Mononuclear cell (primary cell): Measurements from ENCODE around the gene RHOBTB1. TPM values are rescaled to one million over a fixed set of nuclear protein-coding genes. Genes with fewer than 3 reads are reported as not detected.

Source experiments
- H3K27me3 ChIP-seq: 2 replicates; pipeline ENCODE4 v1.6.0; 2011; ENCODE audit warnings: low read length, control low read depth; ENCODE audit not compliant: insufficient read depth
- H3K4me1 ChIP-seq: 2 replicates; pipeline ENCODE4 v1.5.1; 2011; ENCODE audit warnings: mild to moderate bottlenecking, low read length, control low read depth; ENCODE audit not compliant: insufficient read depth
- H3K4me3 ChIP-seq: 2 replicates; pipeline ENCODE4 v1.5.1; 2011; ENCODE audit warnings: mild to moderate bottlenecking, low read length, moderate library complexity
- H3K9me3 ChIP-seq: 2 replicates; pipeline ENCODE4 v1.5.1; 2011; ENCODE audit warnings: low read depth, mild to moderate bottlenecking, control low read depth, low read length
- total RNA-seq: library from RNA; depleted of rRNA; stranded (reverse); fragments of >200 nt; gene quantifications from one replicate; pipeline ENCODE4 v1.2.3, GENCODE V29; 2012

RHOBTB1 gene
- total RNA-seq, 1 donor = 4.1 TPM

DNA sequence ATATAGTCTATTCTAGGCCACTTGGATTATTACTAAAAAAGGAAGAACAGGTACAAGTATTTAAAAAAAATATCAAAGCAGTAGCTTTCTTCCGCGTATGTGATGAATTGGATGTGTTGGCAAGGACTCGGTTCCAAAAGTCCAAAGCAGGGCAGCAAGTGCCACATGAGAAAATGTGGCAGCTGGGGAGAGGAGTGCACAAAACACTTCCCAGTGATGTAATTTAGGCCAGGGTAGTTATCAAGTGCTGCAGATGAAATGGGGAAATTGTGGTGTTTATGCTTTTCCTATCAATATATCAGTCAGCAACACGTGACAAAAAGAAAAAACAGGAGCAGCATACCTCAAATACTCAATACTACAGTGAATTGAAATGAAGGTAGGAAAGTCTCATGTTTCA, 7.0 kb downstream of the RHOBTB1 start:
- Histone ChIP-seq H3K9me3 (no peaks in the 10 kb centered on the region), H3K4me3 (no peak overlapping the region), H3K27me3 (no peaks in the 10 kb centered on the region), H3K4me1 (no peaks in the 10 kb centered on the region)

DNA sequence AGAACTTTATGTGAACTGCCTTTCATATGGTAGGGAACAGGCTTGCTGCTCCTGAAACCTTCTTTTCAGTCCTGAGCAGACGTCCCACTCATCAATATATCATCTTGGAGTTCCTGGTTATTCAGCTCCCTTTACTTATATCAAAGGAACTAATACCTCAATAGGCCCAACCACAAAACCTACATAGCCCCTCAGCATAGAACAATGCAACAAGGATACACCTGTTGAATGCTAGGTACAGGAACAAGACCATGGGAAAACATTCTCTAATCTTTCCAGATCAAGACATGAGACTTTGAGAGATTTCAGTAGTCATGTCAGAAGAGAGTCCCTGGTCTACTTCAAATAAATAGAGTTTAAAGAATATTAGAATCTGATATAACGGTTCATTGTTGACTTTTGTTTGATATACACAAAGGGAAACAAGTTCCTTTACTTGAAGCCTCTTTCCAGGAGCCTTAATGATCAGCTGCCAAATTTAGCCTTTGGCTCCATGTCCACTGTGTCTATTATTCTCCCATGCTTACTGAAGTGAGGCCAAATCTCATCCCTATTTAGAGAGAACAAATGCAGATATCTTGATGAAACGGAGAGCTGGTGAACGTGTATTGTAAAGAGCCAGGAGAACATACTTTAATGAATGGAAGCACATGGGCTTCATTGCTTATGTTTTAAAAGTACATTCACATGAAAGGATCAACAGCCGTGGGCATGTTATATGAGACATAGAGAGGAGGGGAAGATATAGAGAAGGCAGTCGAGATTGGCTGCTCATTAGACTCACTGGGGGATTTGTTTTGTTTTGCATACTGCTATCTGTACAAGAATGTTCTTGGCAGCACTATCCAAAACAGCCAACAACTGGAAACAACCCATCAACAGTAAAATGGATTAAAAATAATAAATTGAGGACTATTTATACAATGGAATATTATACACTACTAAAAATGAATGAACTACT, 9.5 kb downstream of the RHOBTB1 start:
- Histone ChIP-seq H3K9me3 (no peaks in the 10 kb centered on the region), H3K4me3 (no peak overlapping the region), H3K4me1 (no peaks in the 10 kb centered on the region), H3K27me3 (no peaks in the 10 kb centered on the region)

DNA sequence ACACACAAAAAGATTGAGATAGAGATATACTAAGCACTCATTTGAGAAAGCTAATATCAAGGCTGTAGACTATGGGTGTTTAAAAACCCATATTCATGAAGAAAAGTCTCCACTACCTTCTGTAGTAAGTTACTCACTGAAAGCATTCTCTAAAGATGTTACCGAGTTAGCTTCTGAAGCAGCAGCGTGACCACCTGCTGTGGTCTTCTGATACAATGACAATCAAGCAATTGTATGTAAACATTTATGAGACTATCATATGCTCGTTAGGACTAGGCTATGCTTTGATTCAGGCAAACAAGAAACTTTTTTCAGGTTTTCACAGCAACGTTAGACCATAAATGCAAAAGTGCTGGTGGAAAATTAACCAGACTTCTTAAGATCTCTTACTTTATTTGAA, 11.2 kb downstream of the RHOBTB1 start:
- no peaks in the 10 kb centered on the region for H3K9me3 ChIP-seq
- no peak overlapping the region for H3K4me3 ChIP-seq
- no peaks in the 10 kb centered on the region for H3K27me3 ChIP-seq
- no peaks in the 10 kb centered on the region for H3K4me1 ChIP-seq

DNA sequence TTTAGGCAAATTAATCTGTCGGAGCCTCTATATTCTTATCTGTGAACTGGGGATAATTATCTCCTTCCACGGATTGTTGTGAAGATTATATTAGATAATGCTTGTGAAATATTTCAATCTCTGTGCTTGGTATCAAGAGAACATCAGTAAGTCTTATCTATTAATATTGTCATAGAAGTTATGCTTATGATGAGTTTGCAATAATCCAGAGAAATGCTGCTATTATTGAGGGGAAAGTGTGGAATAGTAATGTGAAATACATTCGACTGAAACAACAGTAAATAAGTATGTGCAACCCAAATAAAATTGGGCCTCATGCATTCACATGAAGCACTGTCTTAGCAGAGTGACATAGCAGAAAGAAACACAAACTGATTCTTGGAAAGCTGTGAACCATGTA, 13.7 kb downstream of the RHOBTB1 start:
- Histone ChIP-seq H3K4me1 (no peaks in the 10 kb centered on the region), H3K9me3 (no peaks in the 10 kb centered on the region), H3K4me3 (no peak overlapping the region), H3K27me3 (no peaks in the 10 kb centered on the region)

DNA sequence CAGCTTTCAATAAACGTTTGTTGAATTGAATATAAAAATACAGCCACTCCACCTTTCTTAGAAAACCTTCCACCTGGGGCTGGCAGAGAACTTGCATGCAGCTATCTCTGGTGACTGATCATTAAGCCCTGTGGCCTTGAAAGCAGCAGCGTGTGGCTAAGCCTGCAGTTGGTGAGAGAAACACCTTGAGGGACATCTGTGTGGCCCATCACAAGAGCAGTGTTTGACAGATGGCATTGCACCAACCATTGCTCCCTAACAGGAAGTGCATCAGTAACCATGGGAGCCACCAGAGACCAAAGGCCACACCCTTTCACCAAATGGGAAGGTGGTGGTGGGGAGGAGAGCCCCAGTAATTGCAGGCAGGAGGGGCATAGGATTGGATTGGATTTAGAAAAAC, 22.4 kb downstream of the RHOBTB1 start:
- Histone ChIP-seq H3K9me3 (no peaks in the 10 kb centered on the region), H3K27me3 (no peaks in the 10 kb centered on the region), H3K4me1 (no peaks in the 10 kb centered on the region), H3K4me3 (no peak overlapping the region)

DNA sequence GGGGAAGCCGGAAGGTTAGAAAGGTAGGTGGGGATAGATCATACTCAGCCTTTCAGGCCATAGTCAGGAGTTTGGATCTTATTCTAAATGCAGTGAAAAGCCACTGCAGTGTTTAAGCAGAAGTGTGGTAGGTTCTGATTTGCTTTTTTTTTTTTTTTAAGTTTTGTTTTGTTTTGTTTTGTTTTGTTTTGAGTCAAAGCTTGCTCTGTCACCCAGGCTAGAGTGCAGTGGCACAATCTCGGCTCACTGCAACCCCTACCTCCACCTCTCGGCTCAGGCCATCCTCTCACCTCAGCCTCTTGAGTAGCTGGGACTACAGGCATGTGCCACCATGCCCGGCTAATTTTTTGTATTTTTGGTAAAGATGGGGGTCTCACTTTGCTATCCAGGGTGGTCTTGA, 23.5 kb downstream of the RHOBTB1 start:
- H3K4me1 ChIP-seq = no peaks in the 10 kb centered on the region
- no peaks in the 10 kb centered on the region for H3K9me3 ChIP-seq
- no peak overlapping the region for H3K4me3 ChIP-seq
- H3K27me3 ChIP-seq = no peaks in the 10 kb centered on the region

DNA sequence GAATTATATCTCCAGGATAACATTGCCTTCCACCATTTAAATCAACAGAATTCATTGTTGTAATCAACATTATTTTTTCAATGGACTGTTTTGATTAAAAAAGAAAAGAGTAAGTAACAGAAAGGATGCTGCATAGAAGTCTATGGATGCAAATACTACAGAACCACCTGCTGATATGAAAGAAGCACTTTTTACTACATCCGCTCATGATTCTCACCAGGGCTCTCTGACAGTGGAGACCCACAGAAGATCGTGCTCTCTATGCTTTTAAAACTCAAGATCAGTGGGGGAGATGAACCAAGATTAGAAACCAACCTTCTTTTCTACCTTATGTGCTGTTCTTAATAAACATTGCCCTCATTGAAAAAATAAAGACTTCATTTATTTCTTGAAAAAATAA, 24.4 kb downstream of the RHOBTB1 start:
- no peak overlapping the region for H3K4me3 ChIP-seq
- no peaks in the 10 kb centered on the region for H3K27me3 ChIP-seq
- H3K9me3 ChIP-seq = no peaks in the 10 kb centered on the region
- no peaks in the 10 kb centered on the region for H3K4me1 ChIP-seq

DNA sequence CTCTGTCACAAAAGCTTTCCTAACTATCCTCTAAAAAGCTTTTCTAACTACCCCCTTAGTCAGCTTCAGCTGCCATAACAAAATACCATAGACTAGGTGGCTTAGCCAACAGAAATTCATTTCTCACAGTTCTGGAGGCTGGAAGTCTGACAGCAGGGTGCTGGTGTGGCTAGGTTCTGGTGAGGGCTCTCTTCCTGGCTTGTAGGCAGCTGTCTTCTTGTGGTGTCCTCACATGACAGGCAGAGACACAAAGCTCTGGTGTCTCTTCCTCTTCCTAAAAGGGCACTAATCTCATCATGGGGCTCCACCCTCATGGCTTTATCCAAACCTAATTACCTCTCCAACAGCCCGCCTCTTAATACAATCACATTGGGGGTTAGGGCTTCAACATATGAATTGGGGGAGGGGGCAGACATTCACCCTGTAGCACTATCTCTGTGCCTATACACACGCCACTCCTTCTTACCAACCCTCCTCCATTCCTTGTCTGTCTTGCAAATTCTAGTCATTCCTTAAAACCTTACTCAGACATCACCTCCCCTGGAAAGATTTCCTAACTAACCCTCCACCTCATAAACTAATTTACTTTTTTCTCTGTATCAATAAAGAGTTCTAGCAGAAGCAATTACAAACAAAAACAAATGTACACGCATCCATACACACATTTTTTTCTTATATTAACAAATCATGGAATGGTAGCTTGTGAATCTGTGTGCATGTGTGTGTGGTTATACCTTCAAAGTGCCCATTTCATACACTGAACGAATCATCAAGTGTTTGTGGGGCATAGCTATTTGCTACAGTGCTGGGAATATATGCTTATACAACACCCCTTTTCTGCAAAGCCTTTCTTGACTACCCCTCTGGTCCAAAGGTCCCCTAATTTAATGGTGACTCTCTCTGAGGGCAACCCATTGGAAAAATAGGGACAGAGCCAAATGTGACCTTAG, 26.4 kb downstream of the RHOBTB1 start:
- Histone ChIP-seq H3K9me3 (no peaks in the 10 kb centered on the region), H3K4me3 (no peak overlapping the region), H3K4me1 (no peaks in the 10 kb centered on the region), H3K27me3 (no peaks in the 10 kb centered on the region)

DNA sequence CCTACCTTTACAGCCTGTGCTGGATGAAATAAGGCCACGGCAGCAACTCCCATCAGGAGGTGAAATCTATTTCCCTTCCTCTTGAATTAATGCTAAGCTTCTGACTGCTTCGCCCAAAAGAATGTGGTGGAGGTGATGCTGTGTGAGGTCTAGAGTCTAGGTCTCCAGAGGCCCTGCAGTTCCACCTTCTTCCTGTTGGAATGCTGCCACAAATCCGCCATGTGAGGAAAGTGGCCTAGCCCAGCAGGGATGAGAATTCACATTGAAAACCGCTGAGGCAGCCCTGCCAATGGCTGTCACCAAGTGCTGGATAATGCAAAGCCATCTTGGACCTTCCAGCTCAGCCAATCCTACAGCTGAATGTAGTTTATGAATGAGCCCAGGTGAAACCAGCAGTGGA, 28.0 kb downstream of the RHOBTB1 start:
- no peaks in the 10 kb centered on the region for H3K9me3 ChIP-seq
- H3K4me3 ChIP-seq = no peak overlapping the region
- H3K4me1 ChIP-seq = no peaks in the 10 kb centered on the region
- H3K27me3 ChIP-seq = no peaks in the 10 kb centered on the region

DNA sequence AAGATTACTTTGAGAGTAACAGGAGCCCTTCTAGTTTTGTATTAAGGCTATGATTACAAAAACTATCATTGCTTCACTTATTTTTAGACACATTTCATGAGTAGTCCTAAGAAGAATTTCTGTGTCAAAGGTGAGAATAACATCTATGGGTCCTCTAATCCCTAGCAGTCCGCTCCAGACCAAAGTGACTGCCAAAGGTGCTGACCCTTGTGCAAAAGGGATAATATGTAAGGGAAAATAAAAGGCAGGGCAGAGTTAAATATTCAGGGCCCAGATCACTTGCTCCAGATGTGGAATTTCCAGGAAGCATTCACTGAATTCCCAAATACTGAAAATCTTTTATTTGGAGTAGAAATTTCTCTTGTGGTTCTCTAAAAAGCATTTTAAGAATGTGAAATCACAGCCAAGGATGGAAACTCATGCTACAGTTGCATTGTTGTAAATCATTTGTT, 29.3 kb downstream of the RHOBTB1 start:
- H3K27me3 ChIP-seq = no peaks in the 10 kb centered on the region
- peaks cover 6% of the 10 kb centered on the region for H3K4me1 ChIP-seq
- H3K4me3 ChIP-seq = no peak overlapping the region
- no peaks in the 10 kb centered on the region for H3K9me3 ChIP-seq

DNA sequence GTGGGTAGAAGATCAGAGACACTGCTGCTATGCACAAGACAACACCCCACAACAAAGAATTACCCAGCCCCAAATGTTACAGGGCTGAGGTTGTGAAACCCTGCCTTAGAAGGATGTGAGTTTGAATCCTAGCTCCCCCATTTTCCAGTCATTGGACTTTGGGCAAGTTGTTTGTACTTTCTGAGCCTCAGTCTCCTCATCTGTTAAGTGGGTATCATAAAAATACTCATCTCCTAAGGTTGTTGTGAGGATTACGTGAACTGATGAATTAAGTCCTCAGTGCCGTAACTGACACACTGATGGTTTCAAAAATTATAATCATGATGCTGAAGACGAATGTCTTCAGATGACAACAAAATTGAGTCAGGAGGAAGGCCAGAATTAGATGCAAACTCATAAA, 30.3 kb downstream of the RHOBTB1 start:
- Histone ChIP-seq H3K4me1 (peaks cover 6% of the 10 kb centered on the region), H3K4me3 (no peak overlapping the region), H3K27me3 (no peaks in the 10 kb centered on the region), H3K9me3 (no peaks in the 10 kb centered on the region)

DNA sequence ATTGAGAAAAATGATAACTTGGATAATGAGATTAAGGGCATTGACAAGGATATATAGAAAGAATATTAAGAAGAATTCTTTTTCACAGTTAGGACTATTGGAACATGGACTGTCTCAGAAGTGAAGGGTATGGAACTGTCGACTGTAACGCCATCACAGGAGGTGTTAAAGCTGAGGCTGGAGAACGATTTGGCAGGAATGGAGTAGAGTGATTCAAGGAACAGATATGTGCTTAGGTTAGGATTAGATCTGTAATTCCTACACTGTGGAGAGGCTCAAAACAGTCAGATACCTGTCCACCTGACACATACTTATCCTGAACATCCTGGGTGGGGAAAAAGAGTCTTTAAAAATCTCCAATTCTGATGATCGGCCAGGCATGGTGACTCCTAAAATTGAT, 30.9 kb downstream of the RHOBTB1 start:
- H3K4me3 ChIP-seq = no peak overlapping the region
- peaks cover 6% of the 10 kb centered on the region for H3K4me1 ChIP-seq
- H3K9me3 ChIP-seq = no peaks in the 10 kb centered on the region
- no peaks in the 10 kb centered on the region for H3K27me3 ChIP-seq

DNA sequence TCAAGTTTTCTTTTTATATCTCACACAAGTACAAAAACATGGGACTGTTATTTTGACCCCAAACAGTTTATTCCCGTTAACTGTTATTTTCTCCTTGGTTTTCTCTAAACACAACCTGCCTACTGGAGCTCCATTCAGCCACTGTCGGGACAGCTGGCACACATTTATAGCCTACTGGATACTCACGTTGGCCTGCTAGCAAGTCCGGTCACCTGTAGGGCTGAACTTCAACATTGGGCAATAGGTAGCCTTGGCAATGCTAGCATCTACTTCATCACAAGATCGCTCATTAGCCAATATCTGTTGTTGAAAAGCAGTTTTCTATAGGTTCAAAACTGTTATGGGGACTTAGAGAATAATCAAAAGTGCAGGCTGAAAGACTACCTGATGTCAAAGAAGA, 32.3 kb downstream of the RHOBTB1 start:
- H3K9me3 ChIP-seq = no peaks in the 10 kb centered on the region
- no peaks in the 10 kb centered on the region for H3K27me3 ChIP-seq
- H3K4me3 ChIP-seq = no peak overlapping the region

DNA sequence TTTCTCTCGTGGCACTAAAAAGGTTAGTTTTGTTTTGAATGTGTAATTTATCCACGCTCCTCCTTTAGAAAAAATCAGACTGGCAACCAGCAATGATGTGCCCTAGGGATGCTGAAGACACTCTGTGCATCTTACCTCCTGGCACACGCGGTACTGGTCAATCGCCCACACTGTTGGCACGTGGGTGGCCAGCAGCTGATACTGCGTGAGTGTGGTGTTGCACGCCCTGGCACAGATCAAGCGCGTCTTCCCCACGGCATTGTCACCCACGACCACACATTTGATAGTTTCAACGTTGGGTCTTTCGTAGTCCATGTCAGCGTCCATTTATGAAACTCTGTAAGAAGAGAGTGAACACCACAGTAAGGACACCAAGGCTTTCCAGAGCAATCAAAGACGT, 32.8 kb downstream of the RHOBTB1 start:
- H3K4me3 ChIP-seq = no peak overlapping the region
- H3K4me1 ChIP-seq = peaks cover 6% of the 10 kb centered on the region
- H3K27me3 ChIP-seq = no peaks in the 10 kb centered on the region
- no peaks in the 10 kb centered on the region for H3K9me3 ChIP-seq

More for the DNA sequence above, 32.3 kb downstream of the RHOBTB1 start:
- H3K4me1 ChIP-seq = peaks cover 6% of the 10 kb centered on the region

DNA sequence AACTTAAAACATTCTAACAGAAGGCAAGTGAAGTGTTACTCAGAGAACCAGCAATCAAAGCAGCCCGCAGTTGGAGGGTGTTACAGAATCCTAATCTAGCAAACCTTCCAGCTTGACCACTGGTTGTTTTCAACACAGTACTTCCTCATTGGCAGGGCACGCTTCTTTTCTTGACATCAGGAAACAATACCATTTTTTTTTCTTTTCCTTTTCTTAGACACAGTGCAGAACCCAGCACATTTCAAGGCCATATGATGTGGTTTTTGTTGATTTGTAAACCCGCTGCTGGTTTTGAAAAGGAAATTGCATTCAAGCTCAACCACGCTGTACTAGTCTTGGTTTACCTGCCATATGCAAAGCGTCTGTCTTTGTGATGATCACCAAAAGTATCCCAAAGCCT, 33.4 kb downstream of the RHOBTB1 start:
- Histone ChIP-seq H3K4me1 (peaks cover 6% of the 10 kb centered on the region), H3K27me3 (no peaks in the 10 kb centered on the region), H3K9me3 (no peaks in the 10 kb centered on the region), H3K4me3 (no peak overlapping the region)
